Osteoblast (primary cell): ENCODE results near the gene IGFBP7. TPM values are rescaled to one million over a fixed set of nuclear protein-coding genes. Genes with fewer than 3 reads are reported as not detected.
"Not testable (repeated sequence)": the region's sequence is repeated elsewhere in the genome, so short reads cannot be mapped to it uniquely, and the experiment has no call there.

Experiments
- DNase-seq: peaks from one replicate; pipeline ENCODE4 v3.0.0; 2011; ENCODE audit warnings: low spot score, mixed read lengths; ENCODE audit not compliant: insufficient read length; ENCODE audit errors: missing footprints
- H2AFZ ChIP-seq: 2 replicates; pipeline ENCODE4 v1.6.0; 2011; ENCODE audit warnings: mild to moderate bottlenecking, low read length
- H3K27ac ChIP-seq: 2 replicates; pipeline ENCODE4 v1.5.1; 2011; ENCODE audit warnings: mild to moderate bottlenecking, low read depth, low read length, moderate library complexity
- H3K27me3 ChIP-seq: 2 replicates; pipeline ENCODE4 v1.6.0; 2012; ENCODE audit warnings: mild to moderate bottlenecking, control low read depth, inconsistent platforms, low read length, moderate library complexity; ENCODE audit not compliant: insufficient read depth
- H3K36me3 ChIP-seq: 2 replicates; pipeline ENCODE4 v1.5.1; 2011; ENCODE audit warnings: mild to moderate bottlenecking, low read length, control low read depth, moderate library complexity; ENCODE audit not compliant: insufficient read depth
- H3K4me1 ChIP-seq: 2 replicates; pipeline ENCODE4 v1.5.1; 2011; ENCODE audit warnings: mild to moderate bottlenecking, low read length, control low read depth, moderate library complexity; ENCODE audit not compliant: insufficient read depth
- H3K4me2 ChIP-seq: 2 replicates; pipeline ENCODE4 v1.6.0; 2011; ENCODE audit warnings: mild to moderate bottlenecking, low read length; ENCODE audit not compliant: insufficient read depth
- H3K4me3 ChIP-seq: fragments of 200-600 bp; sonication (generic); 3 replicates; pipeline ENCODE4 v1.5.1; 2012; ENCODE audit warnings: mild to moderate bottlenecking, low read length, inconsistent platforms; ENCODE audit not compliant: insufficient read depth
- H3K79me2 ChIP-seq: 2 replicates; pipeline ENCODE4 v1.6.0; 2012; ENCODE audit warnings: mild to moderate bottlenecking, low read length, control low read depth, inconsistent platforms; ENCODE audit not compliant: insufficient read depth
- H3K9me3 ChIP-seq: 2 replicates; pipeline ENCODE4 v1.5.1; 2011; ENCODE audit warnings: low read depth, low read length, control low read depth
- H4K20me1 ChIP-seq: 2 replicates; pipeline ENCODE4 v1.6.0; 2012; ENCODE audit warnings: mild to moderate bottlenecking, low read length, control low read depth; ENCODE audit not compliant: insufficient read depth
- CTCF ChIP-seq: IDR thresholded peaks from 2 replicates; pipeline ENCODE4 v1.5.1; 2011; ENCODE audit warnings: mild to moderate bottlenecking, low read depth, low read length, moderate library complexity; ENCODE audit errors: extremely low read depth
- total RNA-seq: library from RNA; depleted of rRNA; stranded (reverse); fragments of >200 nt; gene quantifications from 2 replicates; pipeline ENCODE4 v1.2.3, GENCODE V29; 2012

IGFBP7 gene
- total RNA-seq, 1 donor = 715 TPM

- TF ChIP-seq CTCF = no peak
- no peak for DNase-seq
- H3K36me3 ChIP-seq = peaks cover 37% of the 10 kb centered on the region
- no peak overlapping the region for H2AFZ ChIP-seq
- H3K79me2 ChIP-seq = peaks cover 96% of the 10 kb centered on the region
- peaks cover 4% of the 10 kb centered on the region for H4K20me1 ChIP-seq
- no peak overlapping the region for H3K4me2 ChIP-seq
- H3K4me1 ChIP-seq = peaks cover 38% of the 10 kb centered on the region
- H3K4me3 ChIP-seq = no peak overlapping the region
- H3K27me3 ChIP-seq = no peaks in the 10 kb centered on the region
- H3K27ac ChIP-seq = peak overlapping the region; percentile 16
- no peaks in the 10 kb centered on the region for H3K9me3 ChIP-seq
Observed at GRCh38 chr4:57051095-57051494, 59.1 kb downstream of the IGFBP7 start.

- peaks cover 87% of the 10 kb centered on the region for H3K79me2 ChIP-seq
- no peak for DNase-seq
- no peak overlapping the region for H3K4me2 ChIP-seq
- no peaks in the 10 kb centered on the region for H3K9me3 ChIP-seq
- no peak overlapping the region for H2AFZ ChIP-seq
- H3K4me3 ChIP-seq = no peak overlapping the region
- peaks cover 25% of the 10 kb centered on the region for H3K36me3 ChIP-seq
- TF ChIP-seq CTCF = no peak
- H4K20me1 ChIP-seq = peaks cover 4% of the 10 kb centered on the region
- peak overlapping the region; percentile 36 for H3K27ac ChIP-seq
- no peaks in the 10 kb centered on the region for H3K27me3 ChIP-seq
- H3K4me1 ChIP-seq = peaks cover 54% of the 10 kb centered on the region
Observed at GRCh38 chr4:57048590-57049304, 61.4 kb downstream of the IGFBP7 start.

- Histone ChIP-seq H3K36me3 (peaks cover 22% of the 10 kb centered on the region), H3K79me2 (peaks cover 75% of the 10 kb centered on the region), H3K4me1 (peaks cover 65% of the 10 kb centered on the region), H3K27ac (peak overlapping the region; percentile 31)
- not testable (repeated sequence) for H3K27me3 ChIP-seq, H3K9me3 ChIP-seq, DNase-seq, H3K4me2 ChIP-seq, H3K4me3 ChIP-seq, H4K20me1 ChIP-seq, H2AFZ ChIP-seq
Observed at GRCh38 chr4:57047046-57047445, 63.1 kb downstream of the IGFBP7 start.

DNA sequence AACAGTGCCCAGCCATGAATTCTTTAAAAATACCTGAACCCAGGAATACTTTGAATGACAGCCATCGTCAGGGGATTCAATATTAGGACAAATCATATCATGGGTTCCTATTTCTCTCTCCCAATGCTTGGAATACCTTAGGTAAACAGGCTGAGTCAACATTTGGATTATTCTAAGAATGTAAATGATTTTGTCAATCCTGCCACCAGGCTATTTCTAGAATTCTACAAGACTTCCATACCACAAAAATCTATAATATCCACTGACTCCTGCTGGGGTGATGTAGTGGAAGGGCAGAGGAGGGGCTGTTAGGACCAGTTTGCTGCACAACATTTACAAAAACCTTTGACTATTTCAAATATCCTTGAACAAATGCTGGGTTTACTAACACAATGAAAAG, 65.2 kb downstream of the IGFBP7 start:
- H3K9me3 ChIP-seq = no peaks in the 10 kb centered on the region
- peaks cover 67% of the 10 kb centered on the region for H3K4me1 ChIP-seq
- no peaks in the 10 kb centered on the region for H4K20me1 ChIP-seq
- no peak for DNase-seq
- H2AFZ ChIP-seq = no peak overlapping the region
- no peak for TF ChIP-seq CTCF
- peak overlapping the region; percentile 8 for H3K4me2 ChIP-seq
- peaks cover 26% of the 10 kb centered on the region for H3K36me3 ChIP-seq
- H3K27ac ChIP-seq = peak overlapping the region; percentile 90
- H3K27me3 ChIP-seq = no peaks in the 10 kb centered on the region
- peaks cover 69% of the 10 kb centered on the region for H3K79me2 ChIP-seq
- H3K4me3 ChIP-seq = no peak overlapping the region
